Epithelial cell of esophagus (primary cell): ENCODE results near the gene ZFPM1.

Experiments
- DNase-seq: peaks from one replicate; pipeline ENCODE4 v3.0.0; 2010; ENCODE audit warnings: low read depth
- H3K4me3 ChIP-seq: 2 replicates; pipeline ENCODE4 v1.5.1; 2011; ENCODE audit warnings: mild to moderate bottlenecking, low read length, control low read depth
- CTCF ChIP-seq: IDR thresholded peaks from 2 replicates; pipeline ENCODE4 v1.5.1; 2011; ENCODE audit warnings: low read depth, mild to moderate bottlenecking, low read length, control low read depth, inconsistent platforms; ENCODE audit not compliant: insufficient read depth; ENCODE audit errors: missing control alignments

Gene ZFPM1

GRCh38 chr16:88472069-88472468 is 19.0 kb downstream of the ZFPM1 start:
- DNase-seq: no peak
- TF ChIP-seq CTCF: no peak

DNA sequence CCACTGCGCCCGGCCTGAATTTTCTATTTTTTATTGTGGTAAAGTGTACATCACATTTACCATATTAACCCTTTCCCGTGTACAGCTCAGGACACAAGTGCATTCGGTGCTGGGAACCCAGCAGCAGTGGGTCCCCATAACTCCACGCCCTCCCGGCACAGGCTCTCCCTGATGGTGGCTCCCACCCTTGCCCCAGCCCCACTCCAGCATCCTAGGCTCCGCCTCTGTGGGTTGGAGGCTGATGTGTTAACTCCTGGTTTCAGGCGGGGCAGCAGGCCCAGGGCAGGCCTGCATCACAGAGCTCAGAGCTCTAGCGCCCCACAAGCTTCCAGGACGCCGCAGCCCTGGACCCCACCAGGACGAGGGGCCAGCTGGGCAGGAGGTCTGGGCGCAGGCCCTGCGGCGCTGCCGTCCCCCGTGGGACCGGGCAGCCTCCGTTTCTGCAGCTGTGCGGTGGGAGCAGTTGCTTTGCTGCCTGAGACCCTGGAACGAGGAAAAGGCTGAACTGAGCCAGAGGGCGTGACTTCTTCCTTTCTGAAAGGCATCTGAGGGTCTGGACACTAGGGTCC is 19.6 kb downstream of the ZFPM1 start:
- no peak overlapping the region for H3K4me3 ChIP-seq
- TF ChIP-seq CTCF: no peak
- DNase-seq: no peak

More at GRCh38 chr16:88472069-88472468, 19.0 kb downstream of the ZFPM1 start:
- H3K4me3 ChIP-seq: no peak overlapping the region

GRCh38 chr16:88473666-88474534 is 20.8 kb downstream of the ZFPM1 start:
- H3K4me3 ChIP-seq: no peak overlapping the region
- no peak for DNase-seq
- no peak for TF ChIP-seq CTCF

- no peak for TF ChIP-seq CTCF
- no peak for DNase-seq
- H3K4me3 ChIP-seq: no peak overlapping the region
Observed at GRCh38 chr16:88475037-88475436, 22.0 kb downstream of the ZFPM1 start.

- H3K4me3 ChIP-seq: no peak overlapping the region
- no peak for TF ChIP-seq CTCF
- DNase-seq: no peak
Observed at GRCh38 chr16:88476203-88476602, 23.1 kb downstream of the ZFPM1 start.

- H3K4me3 ChIP-seq: no peak overlapping the region
- no peak for TF ChIP-seq CTCF
- no peak for DNase-seq
Observed at GRCh38 chr16:88476817-88477397, 23.8 kb downstream of the ZFPM1 start.
